Liver (tissue), 9 donors: ENCODE data around the gene NTF4. TPM values are rescaled to one million over a fixed set of nuclear protein-coding genes. Genes with fewer than 3 reads are reported as not detected.

Experiments
- DNase-seq: peaks from one replicate; pipeline ENCODE4 v3.0.0-alpha.2; 2017; ENCODE audit warnings: low spot score
- H3K27ac ChIP-seq, 2 donors: one replicate each; pipeline ENCODE4 v1.7.0; 2013; ENCODE audit warnings: inconsistent platforms in 2 of 2, low read length in 2 of 2, control low read depth in 1 of 2, low read depth in 1 of 2, mild to moderate bottlenecking in 1 of 2
- H3K27me3 ChIP-seq, 4 donors: one replicate each; pipeline versions ENCODE4 v1.6.1 to v1.7.0; 2013; ENCODE audit warnings: low read length in 3 of 4, inconsistent platforms in 1 of 4, mild to moderate bottlenecking in 1 of 4, moderate library complexity in 1 of 4; ENCODE audit not compliant: control insufficient read depth in 4 of 4, insufficient read depth in 4 of 4
- H3K36me3 ChIP-seq, 4 donors: one replicate each; pipeline versions ENCODE4 v1.6.1 to v1.7.0; 2013; ENCODE audit warnings: low read length in 3 of 4, mild to moderate bottlenecking in 3 of 4, low read depth in 1 of 4, moderate library complexity in 1 of 4; ENCODE audit not compliant: control insufficient read depth in 4 of 4, insufficient read depth in 3 of 4
- H3K4me1 ChIP-seq, 4 donors: one replicate each; pipeline versions ENCODE4 v1.6.1 to v1.7.0; 2013; ENCODE audit warnings: low read length in 3 of 4, mild to moderate bottlenecking in 3 of 4, moderate library complexity in 1 of 4; ENCODE audit not compliant: control insufficient read depth in 4 of 4, insufficient read depth in 4 of 4
- H3K4me3 ChIP-seq, 3 donors: one replicate each; pipeline versions ENCODE4 v1.6.1 to v1.7.0; 2013; ENCODE audit warnings: low read length in 3 of 3, control low read depth in 1 of 3, low read depth in 1 of 3, mild to moderate bottlenecking in 1 of 3
- H3K9ac ChIP-seq, 2 donors: one replicate each; pipeline ENCODE4 v1.7.0; 2013; ENCODE audit warnings: low read length in 2 of 2, mild to moderate bottlenecking in 2 of 2, moderate library complexity in 2 of 2, control low read depth in 1 of 2, low read depth in 1 of 2
- H3K9me3 ChIP-seq, 4 donors: one replicate each; pipeline versions ENCODE4 v1.6.1 to v1.7.0; 2013; ENCODE audit warnings: low read length in 3 of 4; ENCODE audit not compliant: control insufficient read depth in 4 of 4
- ATF3 ChIP-seq: IDR thresholded peaks from 2 replicates; pipeline ENCODE4 v1.6.1; 2016; ENCODE audit warnings: antibody characterized with exemption
- CTCF ChIP-seq: fragments of 150-350 bp; IDR thresholded peaks from 2 replicates; pipeline ENCODE4 v1.5.1; 2017; ENCODE audit warnings: improper control_type of control experiment, low read depth, low read length; ENCODE audit not compliant: missing input control
- EGR1 ChIP-seq, 2 donors: IDR thresholded peaks; 2 replicates each; pipeline ENCODE4 v1.6.1; 2016 to 2018; ENCODE audit warnings: antibody characterized with exemption in 2 of 2, low read depth in 2 of 2
- FOXA1 ChIP-seq: IDR thresholded peaks from 2 replicates; pipeline ENCODE4 v1.6.1; 2016; ENCODE audit warnings: antibody characterized with exemption
- FOXA2 ChIP-seq: IDR thresholded peaks from 2 replicates; pipeline ENCODE4 v1.6.1; 2016; ENCODE audit warnings: antibody characterized with exemption
- GABPA ChIP-seq, 2 donors: IDR thresholded peaks in 1 of 2; conservative IDR thresholded peaks in 1 of 2; 2 replicates each; pipeline ENCODE4 v1.6.1; 2016; ENCODE audit warnings: antibody characterized with exemption in 2 of 2, mild to moderate bottlenecking in 1 of 2, moderate library complexity in 1 of 2
- HNF4A ChIP-seq, 2 donors: conservative IDR thresholded peaks; 2 replicates each; pipeline ENCODE4 v1.6.1; 2016; ENCODE audit warnings: antibody characterized with exemption in 2 of 2, mild to moderate bottlenecking in 2 of 2
- HNF4G ChIP-seq: IDR thresholded peaks from 2 replicates; pipeline ENCODE4 v1.6.1; 2016; ENCODE audit warnings: antibody characterized with exemption
- JUND ChIP-seq, 2 donors: IDR thresholded peaks; 2 replicates each; pipeline ENCODE4 v1.6.1; 2016; ENCODE audit warnings: antibody characterized with exemption in 2 of 2
- MAX ChIP-seq: IDR thresholded peaks from 2 replicates; pipeline ENCODE4 v1.6.1; 2016; ENCODE audit warnings: antibody characterized with exemption
- NR2F2 ChIP-seq: IDR thresholded peaks from 2 replicates; pipeline ENCODE4 v1.6.1; 2016; ENCODE audit warnings: antibody characterized with exemption
- RAD21 ChIP-seq, 2 donors: IDR thresholded peaks; 2 replicates each; pipeline ENCODE4 v1.6.1; 2016; ENCODE audit warnings: antibody characterized with exemption in 2 of 2, mild to moderate bottlenecking in 2 of 2
- RXRA ChIP-seq, 2 donors: IDR thresholded peaks; 2 replicates each; pipeline ENCODE4 v1.6.1; 2017 to 2018; ENCODE audit warnings: antibody characterized with exemption in 2 of 2, mild to moderate bottlenecking in 1 of 2
- SP1 ChIP-seq: IDR thresholded peaks from 2 replicates; pipeline ENCODE4 v1.6.1; 2018; ENCODE audit warnings: antibody characterized with exemption, mild to moderate bottlenecking
- TAF1 ChIP-seq: conservative IDR thresholded peaks from 2 replicates; pipeline ENCODE4 v1.6.1; 2016; ENCODE audit warnings: antibody characterized with exemption, mild to moderate bottlenecking
- YY1 ChIP-seq: IDR thresholded peaks from 2 replicates; pipeline ENCODE4 v1.6.1; 2016; ENCODE audit warnings: antibody characterized with exemption, mild to moderate bottlenecking
- ZBTB33 ChIP-seq: IDR thresholded peaks from 2 replicates; pipeline ENCODE4 v1.6.1; 2016; ENCODE audit warnings: antibody characterized with exemption
- WGBS: extraction: QIAGEN DNeasy Blood & Tissue Kit; methylation state at CpG from one replicate; pipeline ENCODE4 v1.1.7; 2013; 5-methylcytosine and 5-hydroxymethylcytosine counted together
- polyA plus RNA-seq, 2 donors: library from polyadenylated mRNA; stranded (reverse) in 1 of 2; unstranded in 1 of 2; fragments of 200-250 nt in 1 of 2; fragments of >200 nt in 1 of 2; fragmentation: Nextera tagmentation in 1 of 2; extraction: Ambion mirVana in 1 of 2; gene quantifications; one replicate each; pipeline versions ENCODE4 v1.2.1 to v1.2.3, GENCODE V29; 2013 to 2015
- total RNA-seq, 2 donors: library from RNA; depleted of rRNA; stranded (reverse); fragments of >200 nt; gene quantifications; one replicate each; pipeline ENCODE4 v1.2.3, GENCODE V29; 2014
- donor health status: healthy.
- donor health status: healthy.
- donor health status: healthy.
- donor health status: healthy.
- donor health status: healthy.

The NTF4 gene
- total and polyA plus RNA-seq, 4 donors: not detected

- no peak for DNase-seq
- Histone ChIP-seq H3K4me1 (peaks cover 0 to 14% (median 4%) of the 10 kb centered on the region in 4 donors), H3K9ac (no peak overlapping the region), H3K36me3 (peaks cover 18 to 57% (median 37%) of the 10 kb centered on the region in 4 donors), H3K4me3 (no peak overlapping the region), H3K27me3 (no peaks in the 10 kb centered on the region), H3K27ac (no peak overlapping the region), H3K9me3 (no peaks in the 10 kb centered on the region)
- 96% methylated on average over 6 of the region's 6 CpGs for WGBS
- TF ChIP-seq HNF4A (conservative IDR thresholded peaks at IDR 0.05) (no peak), MAX (no peak), EGR1 (IDR thresholded peaks at IDR 0.05; ENCODE audit: low read depth in 2 of 2) (no peak), ATF3 (no peak), RXRA (IDR thresholded peaks at IDR 0.05) (no peak), ZBTB33 (no peak), FOXA1 (no peak), NR2F2 (no peak), TAF1 (no peak), RAD21 (IDR thresholded peaks at IDR 0.05) (no peak), HNF4G (no peak), JUND (IDR thresholded peaks at IDR 0.05) (no peak), YY1 (no peak)
These were observed 28.1 kb upstream of the NTF4 start for GRCh38 chr19:49092686-49093085.

- DNase-seq: no peak
- peaks cover 17 to 54% (median 37%) of the 10 kb centered on the region in 4 donors for H3K36me3 ChIP-seq
- no peaks in the 10 kb centered on the region for H3K9me3 ChIP-seq
- no peak overlapping the region for H3K4me3 ChIP-seq
- peaks cover 4 to 13% (median 11%) of the 10 kb centered on the region in 4 donors for H3K4me1 ChIP-seq
- H3K9ac ChIP-seq: no peak overlapping the region
- 94% methylated on average over 17 of the region's 17 CpGs for WGBS
- TF ChIP-seq SP1 (no peak), GABPA (IDR thresholded peaks at IDR 0.05 in 1 of 2, conservative IDR thresholded peaks at IDR 0.05 in 1 of 2) (no peak), HNF4A (conservative IDR thresholded peaks at IDR 0.05) (no peak), EGR1 (IDR thresholded peaks at IDR 0.05; ENCODE audit: low read depth in 2 of 2) (no peak), CTCF (no peak), RAD21 (IDR thresholded peaks at IDR 0.05) (no peak), FOXA2 (no peak), MAX (no peak), YY1 (no peak), TAF1 (no peak), RXRA (IDR thresholded peaks at IDR 0.05) (no peak)
- no peak overlapping the region for H3K27ac ChIP-seq
- no peaks in the 10 kb centered on the region for H3K27me3 ChIP-seq
These were observed 26.9 kb upstream of the NTF4 start for GRCh38 chr19:49091391-49092038.
